HG02759 (cell line): ENCODE results near the gene ROR1.

Experiments used
- ATAC-seq: cut with Tn5 transposase; IDR thresholded peaks from one replicate; pipeline ENCODE4 v1.9.1; 2021; ENCODE audit warnings: mild to moderate bottlenecking, moderate library complexity; ENCODE audit not compliant: unreplicated experiment

The ROR1 gene

GRCh38 chr1:63966016-63966415 lies 192.2 kb downstream of the ROR1 start:
- ATAC-seq, result no peak

GRCh38 chr1:63967901-63968300 lies 194.1 kb downstream of the ROR1 start:
- ATAC-seq, result no peak

- no peak for ATAC-seq
Measured at GRCh38 chr1:63968663-63969440, 195.0 kb downstream of the ROR1 start.

GRCh38 chr1:63969441-63969901 lies 195.7 kb downstream of the ROR1 start:
- no peak for ATAC-seq

GRCh38 chr1:63971557-63971956 lies 197.7 kb downstream of the ROR1 start:
- ATAC-seq, result no peak

GRCh38 chr1:63973005-63973419 lies 199.2 kb downstream of the ROR1 start:
- ATAC-seq, result no peak

- no peak for ATAC-seq
Measured at GRCh38 chr1:63974966-63975365, 201.1 kb downstream of the ROR1 start.

- no peak for ATAC-seq
Measured at GRCh38 chr1:63975481-63975880, 201.7 kb downstream of the ROR1 start.

GRCh38 chr1:63976006-63976405 lies 202.2 kb downstream of the ROR1 start:
- no peak for ATAC-seq

GRCh38 chr1:63977466-63977865 lies 203.6 kb downstream of the ROR1 start:
- no peak for ATAC-seq

- ATAC-seq, result no peak
Measured at GRCh38 chr1:63980740-63981407, 207.1 kb downstream of the ROR1 start.

- ATAC-seq, result no peak
Measured at GRCh38 chr1:63981408-63981773, 207.6 kb downstream of the ROR1 start.

- no peak for ATAC-seq
Measured at GRCh38 chr1:63982201-63982600, 208.4 kb downstream of the ROR1 start.

GRCh38 chr1:63983391-63984256 lies 209.8 kb downstream of the ROR1 start:
- no peak for ATAC-seq

- ATAC-seq, result no peak
Measured at GRCh38 chr1:63984257-63984929, 210.6 kb downstream of the ROR1 start.

GRCh38 chr1:63984930-63985290 lies 211.1 kb downstream of the ROR1 start:
- ATAC-seq, result no peak

- no peak for ATAC-seq
Measured at GRCh38 chr1:63987014-63987627, 213.3 kb downstream of the ROR1 start.

- ATAC-seq, result no peak
Measured at GRCh38 chr1:63987628-63988024, 213.8 kb downstream of the ROR1 start.

- ATAC-seq, result no peak
Measured at GRCh38 chr1:63988941-63989340, 215.1 kb downstream of the ROR1 start.

GRCh38 chr1:63991685-63992084 lies 217.9 kb downstream of the ROR1 start:
- no peak for ATAC-seq

GRCh38 chr1:64000021-64000420 lies 226.2 kb downstream of the ROR1 start:
- ATAC-seq, result no peak
